Epithelial cell of umbilical artery (primary cell): ENCODE data around the gene IKBIP. TPM values are rescaled to one million over a fixed set of nuclear protein-coding genes. Genes with fewer than 3 reads are reported as not detected.

ENCODE experiments used
- total RNA-seq: library from RNA; depleted of rRNA; stranded (reverse); fragments of >200 nt; gene quantifications from 2 replicates; pipeline ENCODE4 v1.2.3, GENCODE V29; 2014

Gene IKBIP, protein sequence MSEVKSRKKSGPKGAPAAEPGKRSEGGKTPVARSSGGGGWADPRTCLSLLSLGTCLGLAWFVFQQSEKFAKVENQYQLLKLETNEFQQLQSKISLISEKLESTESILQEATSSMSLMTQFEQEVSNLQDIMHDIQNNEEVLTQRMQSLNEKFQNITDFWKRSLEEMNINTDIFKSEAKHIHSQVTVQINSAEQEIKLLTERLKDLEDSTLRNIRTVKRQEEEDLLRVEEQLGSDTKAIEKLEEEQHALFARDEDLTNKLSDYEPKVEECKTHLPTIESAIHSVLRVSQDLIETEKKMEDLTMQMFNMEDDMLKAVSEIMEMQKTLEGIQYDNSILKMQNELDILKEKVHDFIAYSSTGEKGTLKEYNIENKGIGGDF
- 74.5 and 96.5 TPM in 2 replicates for total RNA-seq

GRCh38 chr12:98644712-98645571, at the start of gene IKBIP, which contains the start of gene APAF1:
TSS of gene IKBIP (minus strand) at chr12:98644788. CDS start at chr12:98644701, 87 bp downstream.
TSS of gene APAF1 (plus strand) at chr12:98645290. CDS start at chr12:98648360, 3,070 bp downstream.

GRCh38 chr12:98593351-98594049, 51.1 kb downstream of the IKBIP start, which contains the start of gene SLC25A3:
TSS of gene SLC25A3 (plus strand) at chr12:98593686. CDS start at chr12:98593979, 293 bp downstream.

Other genes with a start within 250 kb of the IKBIP start
- 157 and 223 TPM in 2 replicates for gene TMPO, start 129.2 kb downstream of the IKBIP start, total RNA-seq
- 671 and 923 TPM in 2 replicates for gene SLC25A3, start 51.1 kb downstream of the IKBIP start, total RNA-seq
- 27.6 and 36.9 TPM in 2 replicates for gene APAF1, start 502 bp upstream of the IKBIP start, total RNA-seq